ENCODE results near the gene ADCK2.

- no peak for TF ChIP-seq POLR2AphosphoS5 (IDR thresholded peaks at IDR 0.05; ENCODE audit: borderline replicate concordance, low read depth, low read length)
- no peak for TF ChIP-seq EZH2 (IDR thresholded peaks at IDR 0.05)
- TF ChIP-seq FOXP2 (optimal IDR thresholded peaks at IDR 0.05; ENCODE audit: control extremely low read depth, extremely low read length, insufficient read depth): no peak
These were observed 9.0 kb downstream of the ADCK2 start for GRCh38 chr7:140681766-140682165.
